GM20431 (cell line): ENCODE data around the gene SSUH2.

ENCODE experiments used
- in situ Hi-C: fragments of 300-500 bp; cut with MseI, MboI; formaldehyde crosslinking; loops from one replicate; pipeline ENCODE4 v1.15.0; 2020; ENCODE audit warnings: low sequenced_read_pairs; ENCODE audit not compliant: unreplicated experiment

The SSUH2 gene

GRCh38 chr3:8645712-8646111, 1.1 kb upstream of the SSUH2 start:
- in situ Hi-C loops: no loop called here

GRCh38 chr3:8643693-8644365, 769 bp downstream of the SSUH2 start:
- in situ Hi-C loops: no loop called here

DNA sequence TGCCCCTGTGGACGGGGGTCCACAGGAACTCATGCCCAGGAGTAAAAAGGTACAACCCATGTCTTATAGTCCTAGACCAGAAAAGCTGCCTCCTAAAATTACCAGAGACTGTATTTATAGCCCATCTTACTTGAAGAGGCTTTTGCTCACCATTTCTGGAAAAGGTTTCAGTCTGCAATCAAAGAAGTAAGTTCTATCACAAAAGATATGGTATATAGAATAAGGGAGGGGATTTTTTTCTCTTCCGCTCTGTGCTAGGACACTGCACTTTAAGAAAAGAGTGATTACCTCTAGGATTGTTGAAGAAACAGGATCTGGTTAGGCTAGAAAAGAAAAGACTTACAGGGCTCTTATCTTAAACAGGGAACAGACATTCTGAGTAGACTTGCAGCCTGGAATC, 2.6 kb downstream of the SSUH2 start:
- in situ Hi-C loops: no loop called here

DNA sequence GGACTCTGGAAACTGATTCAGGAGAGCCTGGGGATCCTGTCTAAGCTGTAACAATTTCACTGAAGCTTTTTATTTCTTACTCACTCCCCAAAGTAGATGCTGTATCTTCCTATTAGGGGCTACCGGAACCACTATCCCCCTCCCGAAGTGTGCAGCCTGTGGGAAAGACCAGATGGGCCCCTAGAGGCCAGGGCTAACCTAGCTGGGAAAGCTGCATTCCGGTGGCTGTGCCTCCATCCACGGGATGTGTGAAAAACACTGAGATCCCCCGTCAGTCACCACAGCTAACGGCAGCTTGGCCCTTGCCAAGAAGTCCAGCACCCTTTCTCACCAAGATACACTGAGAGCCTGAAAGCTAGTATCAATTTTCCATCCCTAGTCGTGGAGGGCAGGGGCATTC, 3.1 kb downstream of the SSUH2 start:
- in situ Hi-C loops: no loop called here

GRCh38 chr3:8640223-8640622, 4.4 kb downstream of the SSUH2 start:
- in situ Hi-C loops: no loop called here

DNA sequence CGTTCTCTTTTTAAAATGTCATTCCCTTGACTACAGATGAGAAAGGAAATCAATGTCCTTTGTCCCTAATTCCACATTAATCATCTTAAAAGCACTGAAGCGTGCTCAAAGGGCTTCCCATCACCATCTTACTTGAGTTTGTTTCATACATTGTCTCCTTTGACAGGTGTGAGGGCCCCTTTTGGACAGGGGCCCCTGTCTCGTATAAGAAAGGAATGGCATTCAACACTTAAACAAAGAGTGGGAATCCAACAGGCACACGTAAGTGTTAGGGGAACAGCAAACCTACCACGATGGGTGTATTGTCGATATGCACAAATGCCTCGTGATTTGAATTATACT, 5.0 kb downstream of the SSUH2 start:
- in situ Hi-C loops: no loop called here

DNA sequence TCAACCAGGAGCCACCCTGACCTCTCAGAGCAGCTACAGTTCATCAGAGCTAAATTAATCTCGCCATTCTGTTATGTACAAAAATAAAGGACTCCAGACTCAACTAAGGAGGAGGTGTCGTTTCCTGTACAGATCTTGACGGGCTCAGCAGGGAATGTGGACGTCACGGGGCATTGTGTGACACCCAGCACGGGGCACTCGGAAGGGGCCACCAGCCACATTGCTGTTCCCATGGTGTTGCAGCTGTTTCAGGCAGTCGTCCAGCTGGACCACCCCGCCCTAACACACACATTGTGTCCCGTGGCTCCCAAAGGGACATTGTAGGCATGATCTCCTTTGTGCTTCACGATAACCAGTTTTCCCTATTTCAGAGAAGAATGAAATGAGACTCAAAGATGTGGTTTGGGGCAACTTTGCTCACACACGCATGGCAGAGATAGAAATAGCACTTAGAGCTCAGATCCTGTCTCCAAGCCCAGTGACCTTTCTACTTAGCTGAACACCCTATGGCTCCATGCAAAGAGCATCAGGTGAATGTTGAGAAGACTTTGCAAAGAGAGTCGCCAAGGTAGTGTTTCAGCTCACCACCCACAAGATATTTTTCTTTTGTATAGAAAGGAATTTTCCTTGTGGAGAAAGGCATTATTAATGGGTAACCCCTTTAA, 5.5 kb downstream of the SSUH2 start:
- in situ Hi-C loops: no loop called here

GRCh38 chr3:8637348-8637747, 7.2 kb downstream of the SSUH2 start:
- in situ Hi-C loops: no loop called here

DNA sequence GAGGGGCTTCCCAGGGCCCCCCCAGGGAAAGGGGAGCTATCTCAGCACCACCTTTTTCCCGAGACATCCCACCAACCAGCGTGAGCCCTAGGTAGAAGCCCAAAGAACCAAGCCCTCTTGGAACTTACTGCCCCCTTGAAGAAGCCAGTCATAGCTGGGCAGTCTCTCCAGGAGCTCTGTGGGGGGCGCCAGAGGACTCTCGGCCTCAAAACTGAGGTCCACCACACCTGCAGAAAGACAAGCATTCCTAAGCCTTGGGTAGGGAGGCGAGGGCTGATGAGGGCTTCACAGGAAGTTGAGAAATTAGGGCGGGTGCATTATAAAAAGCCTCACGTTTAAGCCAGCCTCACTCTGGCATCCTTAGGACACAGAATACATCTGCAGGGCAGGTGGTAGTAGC, 9.0 kb downstream of the SSUH2 start:
- in situ Hi-C loops: no loop called here

- in situ Hi-C loops: no loop called here
Measured at GRCh38 chr3:8635125-8635524, 9.5 kb downstream of the SSUH2 start.

DNA sequence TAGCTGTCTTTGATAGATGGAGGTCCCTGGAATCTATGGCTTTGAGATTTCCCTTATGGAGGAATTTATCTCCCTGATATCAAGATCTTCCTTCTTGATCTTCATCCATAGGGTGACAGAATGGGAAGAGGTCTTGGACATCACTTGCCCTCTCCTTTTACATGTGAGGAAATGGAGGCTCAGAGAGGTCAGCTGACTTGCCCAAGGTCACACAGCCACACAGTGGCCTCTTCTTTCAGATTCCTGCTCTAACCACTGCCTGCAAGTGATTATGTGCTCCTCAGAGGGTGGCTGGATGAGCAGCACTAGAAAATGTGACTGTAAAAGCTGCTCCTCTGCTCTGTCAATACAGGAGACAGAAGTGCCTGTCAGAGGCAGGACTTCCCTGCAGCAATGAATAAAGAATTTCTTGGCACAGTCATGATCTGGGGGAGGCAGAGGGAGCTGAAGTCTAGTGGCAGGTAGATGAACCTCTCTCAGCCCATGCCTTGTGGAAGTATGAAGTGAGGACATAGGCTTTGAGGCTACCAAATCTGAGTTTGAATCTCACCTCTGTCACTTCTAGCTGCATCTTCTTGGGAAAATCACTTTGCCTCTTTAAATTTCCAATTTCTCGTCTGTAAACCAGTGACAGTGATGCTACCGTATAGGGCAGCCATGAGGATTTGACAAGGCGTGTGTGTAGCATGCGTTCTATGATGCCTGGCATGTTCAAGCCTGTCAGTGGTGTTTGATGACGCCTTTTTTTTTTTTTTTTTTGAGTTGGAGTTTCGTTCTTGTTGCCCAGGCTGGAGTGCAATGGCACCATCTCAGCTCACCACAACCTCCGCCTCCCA, 12.0 kb downstream of the SSUH2 start:
- in situ Hi-C loops: no loop called here

- in situ Hi-C loops: no loop called here
Measured at GRCh38 chr3:8631661-8632060, 12.9 kb downstream of the SSUH2 start.

DNA sequence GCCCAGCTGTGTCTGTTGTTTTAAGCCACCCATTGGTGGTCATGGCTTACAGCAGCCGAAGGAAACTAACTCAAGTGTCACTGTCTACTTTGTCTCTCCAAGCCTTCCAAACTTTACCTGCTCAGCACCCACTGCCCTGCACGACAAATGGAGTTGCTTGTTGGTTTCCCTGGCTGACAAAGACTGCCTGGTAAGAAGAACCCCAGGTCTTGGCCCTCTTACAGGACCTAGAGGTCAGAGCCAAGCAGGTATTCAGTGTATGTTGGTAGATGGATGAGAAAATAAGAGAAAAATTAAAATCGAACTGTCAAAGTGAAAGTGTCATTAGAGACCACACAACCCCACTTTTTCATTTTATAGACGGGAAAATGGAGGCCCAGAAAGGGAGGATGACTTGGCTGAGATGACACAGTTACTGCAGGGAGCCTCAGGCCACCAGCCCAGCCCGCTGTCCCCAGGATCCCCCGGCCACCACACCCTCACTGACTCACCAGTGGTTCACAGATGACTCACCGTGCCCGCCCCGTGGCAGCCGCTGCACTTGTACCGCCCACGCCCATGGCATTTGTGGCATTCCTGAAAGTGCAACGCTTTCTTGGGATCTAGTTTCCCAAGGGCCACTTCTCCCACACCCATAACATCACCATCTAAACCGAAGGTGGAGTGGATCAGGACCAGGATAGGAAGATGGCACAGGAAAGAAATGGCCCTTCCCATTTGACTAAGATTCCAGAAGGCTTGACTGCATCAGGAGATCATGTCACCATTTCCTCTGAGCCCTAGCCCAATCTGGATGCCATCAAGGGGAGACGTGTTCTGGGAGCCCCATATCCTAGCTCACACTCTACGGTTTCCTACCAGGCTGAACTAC, 15.2 kb downstream of the SSUH2 start:
- in situ Hi-C loops: loop anchor here (10.0 kb wide), 1 partner anchor 185 kb away; no protein-coding TSS in a partner anchor

DNA sequence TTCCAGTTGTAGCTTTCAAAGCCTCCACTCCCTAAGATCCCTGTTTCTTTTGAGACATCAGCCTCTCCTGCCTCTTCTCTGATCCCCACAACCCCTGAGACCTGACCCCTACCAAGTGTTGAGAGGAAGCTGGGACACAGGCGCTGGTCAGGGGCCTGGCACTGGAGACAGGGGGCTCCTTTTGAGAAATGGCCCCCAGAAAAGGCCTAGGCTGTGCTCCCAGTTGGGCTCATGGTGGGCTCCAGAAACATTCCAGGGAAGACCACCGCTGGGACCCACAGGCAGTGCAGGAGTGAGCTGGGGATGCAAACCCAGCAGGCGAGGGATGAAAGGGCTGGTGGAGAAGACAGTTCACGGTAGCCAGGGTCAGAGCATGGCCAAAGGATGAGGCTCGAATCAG, 16.6 kb downstream of the SSUH2 start:
- in situ Hi-C loops: loop anchor here (10.0 kb wide), 1 partner anchor 183 kb away; no protein-coding TSS in a partner anchor

DNA sequence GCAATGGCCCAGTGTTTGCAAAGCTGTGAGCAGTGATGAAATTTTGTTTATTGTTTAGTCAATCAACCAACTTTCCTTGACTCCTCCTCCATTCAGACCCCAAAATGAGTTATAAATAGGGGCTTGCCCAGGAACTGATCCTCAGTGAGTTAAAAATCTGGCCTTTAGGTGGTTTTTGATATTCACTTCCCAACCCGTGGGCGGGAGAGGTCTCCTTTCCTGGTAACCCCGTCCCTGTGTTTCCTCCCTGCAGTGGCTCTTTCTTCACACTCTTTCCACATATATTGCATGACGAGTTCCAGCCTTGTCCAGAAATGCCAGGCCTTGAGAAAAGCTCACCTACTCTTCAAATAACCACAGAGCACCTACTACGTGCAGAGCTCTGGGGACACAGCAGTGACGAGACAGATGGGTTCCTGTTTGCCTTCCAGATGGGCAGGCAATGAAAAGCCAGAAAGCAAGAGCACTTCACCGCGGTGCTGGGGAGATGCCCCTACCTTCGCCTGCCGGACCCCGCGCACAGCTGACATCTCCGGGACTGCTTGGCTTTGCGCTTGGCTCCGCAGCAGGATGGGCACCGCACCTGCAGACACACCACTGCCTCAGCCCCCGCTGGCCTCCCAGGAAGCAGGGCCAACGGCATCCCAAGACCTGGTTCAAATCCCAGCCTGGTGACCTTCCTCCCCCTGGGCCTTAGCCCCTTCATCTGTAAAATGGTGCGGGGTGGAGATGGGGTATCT, 17.2 kb downstream of the SSUH2 start:
- in situ Hi-C loops: loop anchor here (10.0 kb wide), 1 partner anchor 183 kb away; no protein-coding TSS in a partner anchor

GRCh38 chr3:8625991-8626390, 18.6 kb downstream of the SSUH2 start:
- in situ Hi-C loops: loop anchor here (10.0 kb wide), 1 partner anchor 181 kb away; no protein-coding TSS in a partner anchor

- in situ Hi-C loops: loop anchor here (10.0 kb wide), 1 partner anchor 180 kb away; no protein-coding TSS in a partner anchor
Measured at GRCh38 chr3:8624612-8625011, 20.0 kb downstream of the SSUH2 start.

GRCh38 chr3:8623741-8624140, 20.9 kb downstream of the SSUH2 start:
- in situ Hi-C loops: loop anchor here (10.0 kb wide), 1 partner anchor 179 kb away; no protein-coding TSS in a partner anchor
